Osteoblast (primary cell): Measurements from ENCODE around the gene LCN6. TPM values are rescaled to one million over a fixed set of nuclear protein-coding genes. Genes with fewer than 3 reads are reported as not detected.
A peak's percentile ranks its signal among the peaks of the same experiment; 100 is the strongest.

ENCODE experiments used
- DNase-seq: peaks from one replicate; pipeline ENCODE4 v3.0.0; 2011; ENCODE audit warnings: low spot score, mixed read lengths; ENCODE audit not compliant: insufficient read length; ENCODE audit errors: missing footprints
- H2AFZ ChIP-seq: 2 replicates; pipeline ENCODE4 v1.6.0; 2011; ENCODE audit warnings: mild to moderate bottlenecking, low read length
- H3K27ac ChIP-seq: 2 replicates; pipeline ENCODE4 v1.5.1; 2011; ENCODE audit warnings: mild to moderate bottlenecking, low read depth, low read length, moderate library complexity
- H3K27me3 ChIP-seq: 2 replicates; pipeline ENCODE4 v1.6.0; 2012; ENCODE audit warnings: mild to moderate bottlenecking, control low read depth, inconsistent platforms, low read length, moderate library complexity; ENCODE audit not compliant: insufficient read depth
- H3K36me3 ChIP-seq: 2 replicates; pipeline ENCODE4 v1.5.1; 2011; ENCODE audit warnings: mild to moderate bottlenecking, low read length, control low read depth, moderate library complexity; ENCODE audit not compliant: insufficient read depth
- H3K4me1 ChIP-seq: 2 replicates; pipeline ENCODE4 v1.5.1; 2011; ENCODE audit warnings: mild to moderate bottlenecking, low read length, control low read depth, moderate library complexity; ENCODE audit not compliant: insufficient read depth
- H3K4me2 ChIP-seq: 2 replicates; pipeline ENCODE4 v1.6.0; 2011; ENCODE audit warnings: mild to moderate bottlenecking, low read length; ENCODE audit not compliant: insufficient read depth
- H3K4me3 ChIP-seq: fragments of 200-600 bp; sonication (generic); 3 replicates; pipeline ENCODE4 v1.5.1; 2012; ENCODE audit warnings: mild to moderate bottlenecking, low read length, inconsistent platforms; ENCODE audit not compliant: insufficient read depth
- H3K79me2 ChIP-seq: 2 replicates; pipeline ENCODE4 v1.6.0; 2012; ENCODE audit warnings: mild to moderate bottlenecking, low read length, control low read depth, inconsistent platforms; ENCODE audit not compliant: insufficient read depth
- H3K9me3 ChIP-seq: 2 replicates; pipeline ENCODE4 v1.5.1; 2011; ENCODE audit warnings: low read depth, low read length, control low read depth
- H4K20me1 ChIP-seq: 2 replicates; pipeline ENCODE4 v1.6.0; 2012; ENCODE audit warnings: mild to moderate bottlenecking, low read length, control low read depth; ENCODE audit not compliant: insufficient read depth
- total RNA-seq: library from RNA; depleted of rRNA; stranded (reverse); fragments of >200 nt; gene quantifications from 2 replicates; pipeline ENCODE4 v1.2.3, GENCODE V29; 2012
- TF ChIP-seq, protein P1 (sequence below): IDR thresholded peaks from 2 replicates; pipeline ENCODE4 v1.5.1; 2011; ENCODE audit warnings: mild to moderate bottlenecking, low read depth, low read length, moderate library complexity; ENCODE audit errors: extremely low read depth

Gene LCN6
- total RNA-seq, 1 donor, result not detected

DNA sequence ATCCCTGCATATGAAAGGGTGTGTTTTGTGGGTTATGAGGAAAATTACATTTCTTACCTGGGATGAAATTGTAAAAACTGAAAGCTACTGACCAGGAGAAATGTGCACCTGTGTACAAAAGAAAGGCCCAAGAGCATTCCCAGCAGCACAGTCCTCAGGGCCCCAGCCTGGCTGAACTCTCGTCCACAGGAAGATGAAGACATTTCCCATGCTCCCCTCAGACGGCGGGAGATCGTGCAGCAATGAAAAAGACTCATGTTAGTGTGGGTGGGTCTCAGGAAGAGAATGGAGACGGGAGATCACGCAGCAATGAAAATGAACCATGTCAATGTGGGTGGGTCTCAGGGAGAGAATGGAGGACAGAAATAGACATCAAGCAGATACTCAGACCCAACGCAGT lies 28.6 kb upstream of the LCN6 start:
- Histone ChIP-seq H3K4me1 (no peaks in the 10 kb centered on the region), H3K9me3 (peaks cover 3% of the 10 kb centered on the region), H4K20me1 (no peaks in the 10 kb centered on the region), H3K4me3 (no peak overlapping the region), H3K79me2 (no peaks in the 10 kb centered on the region), H3K4me2 (no peak overlapping the region), H3K27ac (no peak overlapping the region), H3K36me3 (no peaks in the 10 kb centered on the region), H2AFZ (no peak overlapping the region), H3K27me3 (peaks cover 38% of the 10 kb centered on the region)
- no peak for DNase-seq
- TF ChIP-seq, protein P1, sequence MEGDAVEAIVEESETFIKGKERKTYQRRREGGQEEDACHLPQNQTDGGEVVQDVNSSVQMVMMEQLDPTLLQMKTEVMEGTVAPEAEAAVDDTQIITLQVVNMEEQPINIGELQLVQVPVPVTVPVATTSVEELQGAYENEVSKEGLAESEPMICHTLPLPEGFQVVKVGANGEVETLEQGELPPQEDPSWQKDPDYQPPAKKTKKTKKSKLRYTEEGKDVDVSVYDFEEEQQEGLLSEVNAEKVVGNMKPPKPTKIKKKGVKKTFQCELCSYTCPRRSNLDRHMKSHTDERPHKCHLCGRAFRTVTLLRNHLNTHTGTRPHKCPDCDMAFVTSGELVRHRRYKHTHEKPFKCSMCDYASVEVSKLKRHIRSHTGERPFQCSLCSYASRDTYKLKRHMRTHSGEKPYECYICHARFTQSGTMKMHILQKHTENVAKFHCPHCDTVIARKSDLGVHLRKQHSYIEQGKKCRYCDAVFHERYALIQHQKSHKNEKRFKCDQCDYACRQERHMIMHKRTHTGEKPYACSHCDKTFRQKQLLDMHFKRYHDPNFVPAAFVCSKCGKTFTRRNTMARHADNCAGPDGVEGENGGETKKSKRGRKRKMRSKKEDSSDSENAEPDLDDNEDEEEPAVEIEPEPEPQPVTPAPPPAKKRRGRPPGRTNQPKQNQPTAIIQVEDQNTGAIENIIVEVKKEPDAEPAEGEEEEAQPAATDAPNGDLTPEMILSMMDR, result no peak

GRCh38 chr9:136775191-136775590 lies 26.9 kb upstream of the LCN6 start:
- no peak overlapping the region for H3K4me3 ChIP-seq
- H3K27me3 ChIP-seq, result peaks cover 31% of the 10 kb centered on the region
- TF ChIP-seq, protein P1, result no peak
- DNase-seq, result peak; percentile 69
- H3K36me3 ChIP-seq, result no peaks in the 10 kb centered on the region
- H2AFZ ChIP-seq, result no peak overlapping the region
- H3K79me2 ChIP-seq, result no peaks in the 10 kb centered on the region
- peaks cover 3% of the 10 kb centered on the region for H3K9me3 ChIP-seq
- H3K4me2 ChIP-seq, result no peak overlapping the region
- H3K27ac ChIP-seq, result no peak overlapping the region
- no peaks in the 10 kb centered on the region for H4K20me1 ChIP-seq
- H3K4me1 ChIP-seq, result no peaks in the 10 kb centered on the region

DNA sequence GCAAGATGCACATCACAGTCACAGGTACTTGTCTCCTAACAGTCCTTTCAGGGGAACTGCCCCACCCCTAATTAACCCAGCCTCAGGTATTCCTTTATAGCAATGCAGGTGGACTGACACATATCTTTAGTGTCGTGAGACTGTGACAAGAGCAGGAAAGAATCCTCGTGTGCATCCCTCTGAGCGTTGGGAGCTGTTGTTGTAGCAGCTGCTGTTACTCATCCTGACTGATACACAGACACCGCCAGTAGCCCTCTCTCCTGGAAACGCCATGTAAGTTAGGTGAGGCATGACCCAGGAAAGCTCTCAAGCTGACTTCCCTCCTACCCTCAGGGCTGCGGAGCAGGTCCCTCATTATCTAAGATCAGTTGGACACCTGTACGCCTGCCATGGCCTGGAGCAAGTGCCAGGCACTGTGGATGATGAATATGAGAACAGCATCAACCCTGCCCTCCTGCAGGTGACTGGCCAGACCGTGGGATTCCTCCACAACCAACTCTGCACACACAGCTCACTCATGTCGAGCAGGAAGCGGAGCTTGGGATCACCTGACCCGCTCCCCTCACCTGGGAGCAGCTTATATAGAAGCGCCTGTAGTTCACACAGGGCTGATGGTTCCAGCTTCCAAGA lies 26.2 kb upstream of the LCN6 start:
- Histone ChIP-seq H3K4me2 (no peak overlapping the region), H2AFZ (no peak overlapping the region), H3K4me1 (no peaks in the 10 kb centered on the region), H3K4me3 (no peak overlapping the region), H3K9me3 (peaks cover 3% of the 10 kb centered on the region), H4K20me1 (no peaks in the 10 kb centered on the region), H3K36me3 (no peaks in the 10 kb centered on the region), H3K27me3 (peaks cover 24% of the 10 kb centered on the region), H3K27ac (no peak overlapping the region), H3K79me2 (no peaks in the 10 kb centered on the region)
- TF ChIP-seq, protein P1, result no peak
- peak; percentile 60 for DNase-seq

GRCh38 chr9:136773386-136774044 lies 25.2 kb upstream of the LCN6 start:
- Histone ChIP-seq H2AFZ (no peak overlapping the region), H3K4me3 (no peak overlapping the region), H4K20me1 (no peaks in the 10 kb centered on the region), H3K4me1 (no peaks in the 10 kb centered on the region), H3K79me2 (no peaks in the 10 kb centered on the region), H3K36me3 (no peaks in the 10 kb centered on the region), H3K27me3 (peaks cover 14% of the 10 kb centered on the region), H3K4me2 (no peak overlapping the region), H3K27ac (no peak overlapping the region), H3K9me3 (peaks cover 3% of the 10 kb centered on the region)
- TF ChIP-seq, protein P1, result no peak
- DNase-seq, result peak; percentile 87
